Muscle layer of duodenum (tissue), 2 donors: ENCODE data around the gene PFKL.
"Not testable (repeated sequence)": the region's sequence is repeated elsewhere in the genome, so short reads cannot be mapped to it uniquely, and the experiment has no call there.

Experiments
- H3K27ac ChIP-seq: one replicate; pipeline ENCODE4 v1.7.0; 2013; ENCODE audit warnings: mild to moderate bottlenecking, low read length
- H3K27me3 ChIP-seq: one replicate; pipeline ENCODE4 v1.7.0; 2013; ENCODE audit warnings: low read depth, mild to moderate bottlenecking, control low read depth, low read length
- H3K36me3 ChIP-seq, 2 donors: one replicate each; pipeline ENCODE4 v1.7.0; 2013; ENCODE audit warnings: low read length in 2 of 2, control low read depth in 1 of 2, mild to moderate bottlenecking in 1 of 2; ENCODE audit not compliant: insufficient read depth in 2 of 2, control insufficient read depth in 1 of 2
- H3K4me1 ChIP-seq, 2 donors: one replicate each; pipeline ENCODE4 v1.7.0; 2013; ENCODE audit warnings: low read length in 2 of 2, mild to moderate bottlenecking in 2 of 2, control low read depth in 1 of 2, moderate library complexity in 1 of 2; ENCODE audit not compliant: insufficient read depth in 2 of 2, control insufficient read depth in 1 of 2
- H3K4me3 ChIP-seq, 2 donors: one replicate each; pipeline ENCODE4 v1.7.0; 2013; ENCODE audit warnings: low read length in 2 of 2, low read depth in 1 of 2, mild to moderate bottlenecking in 1 of 2
- H3K9me3 ChIP-seq, 2 donors: one replicate each; pipeline ENCODE4 v1.7.0; 2013; ENCODE audit warnings: low read length in 2 of 2, control low read depth in 1 of 2, mild to moderate bottlenecking in 1 of 2; ENCODE audit not compliant: control insufficient read depth in 1 of 2
- donor health status: healthy.

Gene PFKL

GRCh38 chr21:44298301-44298700 lies 1.6 kb upstream of the PFKL start:
- Histone ChIP-seq H3K27me3 (no peaks in the 10 kb centered on the region), H3K4me3 (no peak overlapping the region), H3K36me3 (no peaks in the 10 kb centered on the region), H3K4me1 (peaks cover 7 to 46% of the 10 kb centered on the region in 2 donors), H3K27ac (no peak overlapping the region), H3K9me3 (no peaks in the 10 kb centered on the region)

- peak overlapping the region; percentile 58 for H3K27ac ChIP-seq
- peaks cover 7 to 52% of the 10 kb centered on the region in 2 donors for H3K4me1 ChIP-seq
- peak overlapping the region; percentile 63 to 64 for H3K4me3 ChIP-seq
- H3K36me3 ChIP-seq, result no peaks in the 10 kb centered on the region
- no peaks in the 10 kb centered on the region for H3K27me3 ChIP-seq
- H3K9me3 ChIP-seq, result no peaks in the 10 kb centered on the region
Measured at GRCh38 chr21:44299085-44299457, 782 bp upstream of the PFKL start.

- no peaks in the 10 kb centered on the region for H3K36me3 ChIP-seq
- peaks cover 7 to 45% of the 10 kb centered on the region in 2 donors for H3K4me1 ChIP-seq
- peak overlapping the region; percentile 69 for H3K27ac ChIP-seq
Measured at GRCh38 chr21:44300262-44300959, 558 bp downstream of the PFKL start.

GRCh38 chr21:44301141-44301540 lies 1.3 kb downstream of the PFKL start:
- H3K4me3 ChIP-seq, result peak overlapping the region; percentile 68 to 81
- H3K4me1 ChIP-seq, result peaks cover 7 to 48% of the 10 kb centered on the region in 2 donors
- H3K36me3 ChIP-seq, result no peaks in the 10 kb centered on the region
- no peaks in the 10 kb centered on the region for H3K27me3 ChIP-seq
- H3K9me3 ChIP-seq, result no peaks in the 10 kb centered on the region
- peak overlapping the region; percentile 69 for H3K27ac ChIP-seq

More at GRCh38 chr21:44300262-44300959, 558 bp downstream of the PFKL start:
- peak overlapping the region; percentile 68 to 81 for H3K4me3 ChIP-seq
- no peaks in the 10 kb centered on the region for H3K9me3 ChIP-seq
- no peaks in the 10 kb centered on the region for H3K27me3 ChIP-seq

GRCh38 chr21:44301961-44302406 lies 2.1 kb downstream of the PFKL start:
- H3K9me3 ChIP-seq, result no peaks in the 10 kb centered on the region
- H3K4me3 ChIP-seq, result peak overlapping the region in 1 of 2 donors; percentile 81
- no peaks in the 10 kb centered on the region for H3K27me3 ChIP-seq
- peaks cover 0 to 4% of the 10 kb centered on the region in 2 donors for H3K36me3 ChIP-seq
- peak overlapping the region; percentile 20 for H3K27ac ChIP-seq
- peaks cover 7 to 53% of the 10 kb centered on the region in 2 donors for H3K4me1 ChIP-seq

- H3K4me1 ChIP-seq, result peaks cover 7 to 49% of the 10 kb centered on the region in 2 donors
- H3K4me3 ChIP-seq, result not testable (repeated sequence)
Measured at GRCh38 chr21:44302573-44303401, 2.9 kb downstream of the PFKL start.

GRCh38 chr21:44303490-44303981 lies 3.7 kb downstream of the PFKL start:
- Histone ChIP-seq H3K4me3 (no peak overlapping the region), H3K36me3 (peaks cover 0 to 7% of the 10 kb centered on the region in 2 donors), H3K4me1 (peaks cover 7 to 46% of the 10 kb centered on the region in 2 donors), H3K9me3 (no peaks in the 10 kb centered on the region), H3K27me3 (no peaks in the 10 kb centered on the region), H3K27ac (peak overlapping the region; percentile 69)

More at GRCh38 chr21:44302573-44303401, 2.9 kb downstream of the PFKL start:
- H3K27me3 ChIP-seq, H3K9me3 ChIP-seq, H3K36me3 ChIP-seq: not testable (repeated sequence)
- peak overlapping the region; percentile 69 for H3K27ac ChIP-seq

GRCh38 chr21:44304011-44304616 lies 4.3 kb downstream of the PFKL start:
- no peak overlapping the region for H3K4me3 ChIP-seq
- H3K4me1 ChIP-seq, result peaks cover 6 to 44% of the 10 kb centered on the region in 2 donors
- peaks cover 0 to 7% of the 10 kb centered on the region in 2 donors for H3K36me3 ChIP-seq
- peak overlapping the region; percentile 69 for H3K27ac ChIP-seq
- no peaks in the 10 kb centered on the region for H3K27me3 ChIP-seq
- no peaks in the 10 kb centered on the region for H3K9me3 ChIP-seq

GRCh38 chr21:44304877-44305293 lies 5.0 kb downstream of the PFKL start:
- peaks cover 3 to 42% of the 10 kb centered on the region in 2 donors for H3K4me1 ChIP-seq
- H3K27ac ChIP-seq, result no peak overlapping the region
- no peak overlapping the region for H3K4me3 ChIP-seq
- H3K9me3 ChIP-seq, result no peaks in the 10 kb centered on the region
- H3K36me3 ChIP-seq, result peaks cover 0 to 9% of the 10 kb centered on the region in 2 donors
- H3K27me3 ChIP-seq, result no peaks in the 10 kb centered on the region

GRCh38 chr21:44305691-44306090 lies 5.8 kb downstream of the PFKL start:
- H3K36me3 ChIP-seq, result peaks cover 2 to 16% of the 10 kb centered on the region in 2 donors
- H3K9me3 ChIP-seq, result no peaks in the 10 kb centered on the region
- H3K4me1 ChIP-seq, result peaks cover 3 to 39% of the 10 kb centered on the region in 2 donors
- H3K27me3 ChIP-seq, result no peaks in the 10 kb centered on the region
- H3K4me3 ChIP-seq, result no peak overlapping the region
- no peak overlapping the region for H3K27ac ChIP-seq
